Esophagus mucosa (tissue), 1 donor: ENCODE results near the gene SH2B2. TPM values are rescaled to one million over a fixed set of nuclear protein-coding genes. Genes with fewer than 3 reads are reported as not detected.

ENCODE experiments used
- ATAC-seq: fragments of 200-7000 bp; cut with Tn5 transposase; one replicate; pipeline ENCODE4 v1.9.1; 2020
- total RNA-seq: library from RNA; stranded (reverse); gene quantifications from one replicate; pipeline ENCODE4 v1.2.4, GENCODE V29; 2023
- donor health status: DM: yes; HTN: yes; CAD: no.

SH2B2 gene
- total RNA-seq, 1 donor from 2014 or later = 1.1 TPM

DNA sequence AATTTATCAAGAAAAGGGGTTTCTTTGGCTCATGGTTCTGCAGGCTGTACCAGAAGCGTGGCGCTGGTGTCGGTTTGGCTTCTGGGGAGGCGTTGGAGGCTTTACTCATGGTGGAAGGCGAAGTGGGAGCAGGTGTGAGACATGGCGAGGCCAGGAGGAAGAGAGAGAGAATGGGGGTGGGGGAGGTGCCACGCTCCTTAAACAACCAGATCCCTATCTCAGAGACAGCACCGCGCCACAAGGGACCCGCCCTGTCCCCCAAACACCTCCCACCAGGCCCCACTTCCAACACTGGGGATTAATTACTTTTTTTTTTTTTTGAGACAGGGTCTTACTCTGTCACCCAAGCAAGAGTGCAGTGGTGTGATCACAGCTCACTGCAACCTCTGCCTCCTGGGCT is 18.0 kb upstream of the SH2B2 start:
- no peak for ATAC-seq

DNA sequence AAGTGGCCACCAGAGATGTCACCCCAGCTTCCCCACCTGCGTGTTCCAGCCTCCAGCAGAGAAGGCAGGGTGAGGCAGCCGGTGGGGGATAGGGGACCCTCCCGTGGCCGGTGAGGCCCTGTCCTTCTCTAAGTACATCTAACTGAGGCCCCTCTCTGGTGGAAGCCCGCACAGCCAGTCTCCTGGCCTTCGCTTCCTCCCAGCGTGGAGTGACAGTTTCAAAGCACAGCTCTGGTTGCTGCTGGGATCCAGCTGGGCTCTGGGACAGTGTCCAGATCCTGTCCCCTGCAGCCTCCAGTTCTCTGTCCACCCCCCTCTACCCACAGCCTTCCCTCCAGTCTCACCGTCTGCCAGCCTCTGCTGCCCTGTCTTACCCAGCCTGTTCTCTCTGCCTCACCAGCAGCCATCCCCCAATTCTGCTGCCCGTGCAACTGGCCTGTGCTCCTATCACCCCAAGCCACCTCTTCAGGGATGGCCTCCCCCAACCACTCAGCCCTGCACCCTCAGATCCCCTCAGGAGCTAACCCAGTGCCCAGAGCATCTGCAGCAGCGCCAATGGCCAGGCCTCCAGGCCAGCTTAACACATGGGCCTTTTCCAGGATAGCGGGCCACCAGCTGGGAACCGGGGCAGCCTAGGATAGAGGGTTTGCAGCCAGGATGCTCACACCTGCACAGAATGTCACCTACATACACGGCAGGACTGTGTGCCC is 16.3 kb upstream of the SH2B2 start:
- ATAC-seq = no peak

DNA sequence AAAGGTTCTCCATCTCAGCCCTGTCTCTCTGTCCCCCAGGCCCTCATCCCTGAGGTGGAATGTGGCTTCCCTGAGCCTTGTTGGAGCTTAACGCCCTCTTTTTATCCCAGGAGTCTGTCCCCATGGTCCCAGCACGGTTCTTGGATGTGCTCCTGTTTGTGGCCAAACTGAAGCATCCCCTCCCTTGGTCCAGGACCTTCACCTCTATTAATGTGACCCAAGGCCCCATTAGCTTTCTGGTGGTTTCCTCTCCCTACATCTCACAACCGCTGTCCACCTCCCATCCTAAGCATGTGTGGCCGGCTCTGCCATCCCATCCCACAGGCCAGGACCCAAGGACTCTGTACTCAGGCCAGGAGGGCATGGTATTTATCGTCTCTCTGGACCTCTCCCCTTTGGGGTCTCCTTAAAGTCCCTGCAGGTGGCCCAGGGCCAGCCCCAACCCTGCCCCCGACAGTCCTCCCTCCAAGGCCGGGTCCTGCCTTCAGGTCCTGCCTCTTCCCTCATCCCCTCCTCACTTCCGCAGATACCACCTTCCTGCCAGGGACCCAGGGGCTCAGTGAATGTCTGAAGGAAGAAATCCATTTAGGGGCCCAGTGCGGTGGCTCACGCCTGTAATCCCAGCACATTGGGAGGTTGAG is 15.4 kb upstream of the SH2B2 start:
- ATAC-seq = no peak

DNA sequence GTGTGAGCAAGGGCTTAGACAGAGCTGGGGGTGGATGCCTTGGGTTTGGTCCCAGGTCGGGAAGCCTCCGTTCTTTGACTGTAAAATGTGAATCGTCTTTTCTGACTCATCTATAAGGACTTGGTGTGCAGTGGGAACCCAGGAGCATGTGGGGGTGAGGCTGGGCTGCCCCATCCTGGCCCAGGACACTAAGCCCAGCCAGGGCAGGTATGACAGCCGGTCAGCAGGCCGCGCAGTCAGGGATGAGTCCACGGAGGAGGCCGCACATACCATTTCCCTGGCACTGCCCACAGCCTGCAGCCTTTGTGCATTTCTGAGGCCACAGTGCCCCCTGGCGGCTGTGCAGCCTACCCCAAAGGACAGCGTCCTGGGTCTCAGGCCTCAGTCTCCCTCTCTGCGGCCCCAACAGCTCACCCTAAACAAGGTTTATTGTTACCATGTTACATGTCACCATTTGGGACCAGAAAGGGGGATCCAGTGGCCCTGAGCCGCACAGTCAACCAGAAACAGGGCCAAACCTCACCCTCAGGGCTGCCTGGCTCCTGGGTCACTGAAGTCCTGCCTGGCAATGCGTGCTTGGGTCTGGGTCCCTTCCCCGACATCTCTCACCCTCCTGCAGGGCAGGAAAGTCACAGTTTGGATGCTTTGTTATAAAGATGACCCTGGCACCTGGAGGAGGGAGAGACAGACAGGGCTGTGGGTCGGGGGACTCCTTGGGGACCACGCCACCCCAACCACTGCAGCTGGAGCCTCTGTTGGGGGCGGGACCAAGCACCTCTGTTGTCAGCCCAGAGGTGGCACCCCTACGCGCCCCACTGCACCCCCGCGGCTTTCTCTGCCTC is 14.4 kb upstream of the SH2B2 start:
- ATAC-seq = peak; percentile 78

DNA sequence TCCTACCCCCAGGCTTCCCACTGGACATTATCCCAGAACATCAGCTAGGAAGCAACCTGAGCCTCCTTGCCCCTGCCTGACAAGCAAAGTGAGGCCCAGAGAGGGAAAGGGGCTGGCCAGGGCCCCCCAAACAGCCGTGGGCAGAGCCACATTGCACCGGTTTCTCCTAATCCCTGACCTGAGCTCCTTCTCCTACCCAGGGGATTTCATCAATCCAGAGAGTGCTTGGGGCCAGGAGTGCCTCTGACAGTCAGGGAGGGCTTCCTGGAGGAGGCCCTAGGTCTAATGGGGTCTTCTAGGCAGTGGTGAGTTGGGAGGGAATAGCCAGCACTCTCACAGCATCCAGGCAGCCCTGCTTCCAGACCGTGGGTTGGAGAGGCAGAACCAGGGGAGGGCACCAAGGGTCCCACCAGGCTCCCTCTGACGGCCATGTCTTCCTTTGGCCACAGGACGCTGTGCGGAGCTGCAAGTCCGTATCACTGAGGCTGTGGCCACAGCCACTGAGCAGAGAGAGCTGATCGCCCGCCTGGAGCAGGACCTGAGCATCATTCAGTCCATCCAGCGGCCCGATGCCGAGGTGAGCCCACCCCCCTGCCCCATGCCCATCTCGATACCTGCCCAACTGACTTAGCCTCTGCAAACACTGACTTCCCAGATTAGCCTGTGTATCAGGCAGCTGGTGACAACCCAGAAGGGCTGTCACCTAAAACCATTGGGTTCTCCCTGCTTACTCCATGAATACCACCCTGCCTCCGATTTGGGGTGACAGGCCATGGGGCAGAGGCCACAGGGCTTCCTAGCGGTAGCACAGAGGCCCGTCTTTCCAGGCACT is 13.5 kb upstream of the SH2B2 start:
- no peak for ATAC-seq

DNA sequence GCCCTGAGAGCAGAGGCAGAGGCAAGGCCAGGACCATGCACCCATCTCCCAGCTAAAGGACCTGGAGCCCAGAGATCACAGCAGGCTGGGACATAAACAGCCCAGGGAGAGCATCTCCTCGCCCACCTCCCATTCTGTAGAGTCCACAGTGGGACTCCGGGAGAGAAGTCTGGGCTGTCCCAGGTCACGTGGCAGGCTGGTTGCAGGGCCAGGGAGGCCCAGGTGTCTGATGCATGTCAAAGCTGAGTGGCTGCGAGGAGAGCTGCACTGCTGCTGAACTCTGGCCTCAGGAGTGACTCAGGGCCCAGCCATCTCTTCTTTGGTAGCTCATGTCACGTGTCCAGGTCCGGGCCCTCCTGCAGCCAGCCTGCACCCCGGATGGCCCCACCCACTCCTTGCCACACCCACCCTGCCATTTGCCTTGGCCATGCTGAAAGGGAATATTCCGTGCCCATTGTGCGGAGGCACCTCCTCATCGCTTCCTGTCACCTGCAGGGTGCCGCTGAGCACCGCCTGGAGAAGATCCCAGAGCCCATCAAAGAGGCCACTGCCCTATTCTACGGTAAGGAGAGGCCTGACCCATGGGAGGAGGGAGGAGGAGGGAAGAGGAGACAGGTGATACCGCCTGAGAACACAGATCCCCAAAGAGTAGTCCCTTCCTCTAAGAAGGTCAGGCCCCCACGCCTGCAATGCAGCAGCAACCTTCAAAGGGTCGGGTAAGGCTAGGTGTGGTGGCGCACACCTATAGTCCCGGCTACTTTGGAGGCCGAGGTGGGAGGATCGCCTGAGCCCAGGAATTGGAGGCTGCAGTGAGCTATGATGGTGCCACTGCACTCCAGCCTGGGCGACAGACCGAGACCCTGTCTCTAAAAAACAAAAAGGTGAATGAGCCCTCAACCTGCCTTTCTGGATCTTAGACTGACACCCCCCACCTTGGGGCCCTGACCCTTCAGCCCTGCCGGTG is 12.6 kb upstream of the SH2B2 start:
- ATAC-seq = peak; percentile 83

DNA sequence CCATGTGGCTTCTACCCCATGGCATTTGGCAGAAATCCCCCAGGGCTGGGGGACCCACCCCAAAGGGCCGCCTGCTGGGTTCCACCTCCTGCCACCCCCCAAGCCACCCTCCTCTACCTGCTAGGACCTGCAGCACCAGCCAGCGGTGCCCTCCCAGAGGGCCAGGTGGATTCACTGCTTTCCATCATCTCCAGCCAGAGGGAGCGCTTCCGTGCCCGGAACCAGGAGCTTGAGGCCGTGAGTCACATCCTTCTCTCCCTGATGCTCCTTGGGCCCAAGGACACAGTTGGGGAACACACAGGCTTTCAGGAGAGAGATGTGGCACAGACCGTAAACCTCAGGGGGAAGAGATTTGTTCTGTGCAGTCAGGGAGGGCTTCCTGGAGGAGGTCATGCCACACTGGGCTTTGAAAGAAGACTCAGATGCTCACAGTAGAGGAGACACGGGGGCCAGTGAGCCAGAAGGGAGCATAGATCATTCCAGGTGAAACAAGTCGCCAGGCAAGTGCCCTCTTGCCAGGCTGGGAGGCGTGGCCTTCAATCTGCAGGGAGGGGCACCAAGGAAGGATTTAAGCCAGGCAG is 11.5 kb upstream of the SH2B2 start:
- ATAC-seq = no peak

DNA sequence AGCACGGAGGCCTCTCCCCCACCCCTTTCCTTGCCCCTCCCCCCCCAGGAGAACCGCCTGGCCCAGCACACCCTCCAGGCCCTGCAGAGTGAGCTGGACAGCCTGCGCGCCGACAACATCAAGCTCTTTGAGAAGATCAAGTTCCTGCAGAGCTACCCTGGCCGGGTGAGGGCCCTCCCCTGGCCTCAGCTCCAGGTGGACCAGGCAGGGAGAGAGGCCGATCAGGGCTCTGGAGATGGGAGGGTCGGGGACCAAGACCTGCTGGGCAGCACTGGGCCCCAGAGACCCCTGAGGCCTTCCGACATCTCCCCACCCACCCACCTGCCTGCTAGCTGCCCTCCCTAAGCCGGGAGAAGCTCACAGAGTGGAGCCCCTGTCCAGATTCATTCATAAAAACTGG is 8.8 kb upstream of the SH2B2 start:
- ATAC-seq = no peak

DNA sequence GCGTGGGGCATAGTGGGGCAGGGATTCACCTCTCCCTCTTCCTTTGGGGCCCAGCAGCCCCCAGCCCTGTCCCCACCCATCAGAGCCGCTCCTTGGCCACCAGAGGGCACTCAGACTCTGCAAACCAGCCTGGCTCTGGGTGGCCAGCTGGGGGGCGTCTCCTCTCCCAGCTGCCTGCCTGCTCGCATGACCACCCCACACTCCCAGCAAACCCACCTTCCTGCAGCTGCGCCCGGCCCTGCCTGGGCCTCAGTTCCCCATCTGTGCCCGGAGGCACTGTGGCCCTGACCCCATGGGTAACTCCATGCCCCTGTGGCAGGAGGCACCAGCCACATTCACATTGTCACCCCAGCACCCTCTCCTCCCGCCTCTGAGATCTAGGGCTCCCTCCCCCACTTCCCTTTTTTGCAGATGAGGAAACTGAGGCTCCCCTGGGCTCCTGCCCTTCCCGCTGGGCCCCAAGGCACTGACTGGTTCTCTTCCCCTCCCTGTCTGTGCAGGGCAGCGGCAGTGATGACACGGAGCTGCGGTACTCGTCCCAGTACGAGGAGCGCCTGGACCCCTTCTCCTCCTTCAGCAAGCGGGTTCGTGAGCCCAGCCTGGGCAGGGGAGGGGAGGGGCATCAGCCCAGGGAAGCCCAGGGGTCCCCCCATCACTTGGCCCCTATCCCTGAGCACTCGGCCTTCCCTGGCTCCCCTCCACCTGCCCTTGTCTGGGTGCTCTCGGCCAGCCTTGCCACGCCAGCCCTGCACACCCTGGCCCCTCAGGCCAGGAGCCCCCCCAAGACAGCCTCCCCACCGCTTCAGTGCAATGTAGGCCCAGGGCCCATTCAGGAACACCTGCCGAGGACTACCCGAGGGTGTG is 6.9 kb upstream of the SH2B2 start:
- peak; percentile 59 for ATAC-seq

DNA sequence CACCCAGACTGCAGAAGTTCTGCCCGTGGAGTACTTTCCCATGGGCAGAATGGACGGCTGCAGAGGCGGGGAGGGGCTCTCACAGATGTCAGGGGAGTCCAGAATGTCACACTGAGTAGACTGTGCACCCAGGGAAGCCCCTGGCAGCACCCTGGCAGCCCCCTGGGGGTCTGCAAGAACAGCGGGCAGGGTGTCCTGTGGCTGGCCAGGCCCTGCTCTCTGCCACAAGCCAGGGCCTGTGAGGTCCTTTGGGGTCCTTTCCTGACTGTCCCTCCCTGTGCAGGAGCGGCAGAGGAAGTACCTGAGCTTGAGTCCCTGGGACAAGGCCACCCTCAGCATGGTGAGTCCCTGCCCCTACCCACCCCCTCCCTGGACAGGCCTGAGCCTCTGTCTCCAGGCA is 6.1 kb upstream of the SH2B2 start:
- no peak for ATAC-seq

DNA sequence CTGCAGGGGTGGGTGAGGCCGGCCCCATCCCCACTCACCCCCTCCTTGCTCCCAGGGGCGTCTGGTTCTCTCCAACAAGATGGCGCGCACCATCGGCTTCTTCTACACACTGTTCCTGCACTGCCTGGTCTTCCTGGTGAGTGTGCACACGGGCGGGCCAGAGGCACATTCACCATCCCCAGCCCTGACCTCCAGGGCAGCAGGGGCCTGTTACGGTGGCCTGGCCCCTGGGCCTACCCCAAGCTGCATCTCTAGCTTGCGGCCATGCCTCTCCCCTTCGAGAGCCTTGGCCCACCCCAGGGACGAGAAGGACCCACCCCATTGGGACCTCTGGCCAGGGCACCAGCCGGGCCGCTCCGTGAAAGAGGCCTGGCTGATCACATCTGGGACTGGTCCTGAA is 4.9 kb upstream of the SH2B2 start:
- ATAC-seq = no peak

DNA sequence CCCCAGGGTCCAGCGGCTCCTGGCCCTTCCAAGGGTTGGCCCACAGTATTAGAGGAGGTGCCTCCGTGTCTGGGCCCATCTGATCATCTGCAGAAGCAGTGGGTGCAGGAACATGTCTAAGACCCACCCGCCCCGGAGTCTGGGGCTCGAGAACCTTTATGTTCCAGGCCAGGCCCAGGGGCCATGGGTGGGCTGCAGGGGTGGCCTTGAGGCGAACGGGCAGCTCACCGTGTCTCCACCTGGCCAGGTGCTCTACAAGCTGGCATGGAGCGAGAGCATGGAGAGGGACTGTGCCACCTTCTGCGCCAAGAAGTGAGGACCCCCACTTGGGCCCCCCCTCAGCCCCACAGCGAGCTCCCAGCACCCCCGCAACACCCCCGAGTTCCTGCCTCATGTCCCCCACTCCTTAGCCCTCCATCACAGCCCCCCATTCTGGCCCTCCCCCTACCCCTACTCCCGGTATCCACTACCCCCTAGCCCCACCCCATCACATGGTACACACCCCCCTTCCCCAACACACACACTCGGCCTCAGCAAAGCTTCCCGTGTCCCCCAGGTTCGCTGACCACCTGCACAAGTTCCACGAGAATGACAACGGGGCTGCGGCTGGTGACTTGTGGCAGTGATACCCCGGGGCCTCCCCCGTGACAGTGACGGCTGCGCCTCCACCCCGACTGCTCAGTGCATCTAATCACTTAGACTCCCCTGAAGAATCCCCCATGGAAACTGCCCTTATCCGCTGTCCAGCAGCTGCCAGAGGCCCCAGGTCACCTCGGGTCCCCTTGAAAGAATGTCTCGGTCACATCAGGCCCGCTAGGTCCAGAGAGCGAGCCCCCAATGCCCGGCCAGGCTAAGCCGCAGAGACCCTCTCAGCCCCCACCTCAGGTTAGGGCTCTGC is 4.0 kb upstream of the SH2B2 start:
- no peak for ATAC-seq

DNA sequence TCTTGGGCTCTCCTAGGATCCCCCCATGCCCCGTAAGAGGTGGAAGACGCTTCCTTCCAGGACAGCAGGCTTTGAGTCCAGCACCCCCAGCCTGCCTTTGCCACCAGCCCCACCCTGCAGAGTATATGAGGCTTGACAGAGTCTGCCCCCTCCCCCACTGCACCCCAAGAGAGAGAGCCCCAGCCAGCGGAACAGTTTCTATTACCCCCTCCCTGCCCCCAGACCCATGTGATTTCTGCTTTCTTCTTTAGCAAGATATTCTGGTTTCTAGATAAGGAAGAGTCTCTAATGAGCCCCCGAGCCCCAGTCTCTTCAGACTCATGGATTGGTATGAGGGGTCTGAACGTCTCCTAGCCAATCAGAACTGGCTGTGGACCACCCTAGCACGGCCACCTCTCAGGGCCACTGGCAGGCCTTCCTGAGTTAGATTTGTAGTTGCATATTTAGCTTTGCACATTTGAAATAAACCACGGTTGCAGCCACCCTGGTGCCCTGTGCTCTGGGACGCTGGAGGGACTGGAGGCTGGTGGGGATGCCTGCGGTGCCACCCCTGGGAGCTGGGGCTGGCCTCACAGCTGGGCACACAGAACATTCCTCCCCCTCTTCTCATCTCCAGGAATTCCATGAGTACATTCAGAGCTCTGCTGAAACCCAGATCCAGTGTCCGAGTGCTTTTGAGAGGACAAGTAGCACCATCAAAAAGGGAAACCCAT is 3.0 kb upstream of the SH2B2 start:
- ATAC-seq = no peak

DNA sequence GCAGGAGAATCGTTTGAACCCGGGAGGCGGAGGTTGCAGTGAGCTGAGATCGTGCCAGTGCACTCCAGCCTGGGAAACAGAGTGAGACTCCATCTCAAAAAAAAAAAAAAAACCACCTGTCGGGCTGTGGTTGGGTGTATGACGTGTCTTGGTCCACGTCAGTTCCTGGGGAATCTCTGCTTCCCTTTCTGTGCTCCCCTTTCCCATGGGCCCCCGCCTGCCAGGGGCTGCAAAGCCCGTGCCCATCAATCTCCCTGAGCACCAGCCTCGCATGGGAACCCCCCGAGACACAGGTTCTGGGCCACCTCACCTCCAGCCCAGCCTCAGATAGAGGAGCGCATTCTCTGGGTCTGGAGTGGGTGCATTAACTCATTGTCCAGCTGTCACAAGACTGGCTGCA is 2.3 kb upstream of the SH2B2 start:
- ATAC-seq = no peak

DNA sequence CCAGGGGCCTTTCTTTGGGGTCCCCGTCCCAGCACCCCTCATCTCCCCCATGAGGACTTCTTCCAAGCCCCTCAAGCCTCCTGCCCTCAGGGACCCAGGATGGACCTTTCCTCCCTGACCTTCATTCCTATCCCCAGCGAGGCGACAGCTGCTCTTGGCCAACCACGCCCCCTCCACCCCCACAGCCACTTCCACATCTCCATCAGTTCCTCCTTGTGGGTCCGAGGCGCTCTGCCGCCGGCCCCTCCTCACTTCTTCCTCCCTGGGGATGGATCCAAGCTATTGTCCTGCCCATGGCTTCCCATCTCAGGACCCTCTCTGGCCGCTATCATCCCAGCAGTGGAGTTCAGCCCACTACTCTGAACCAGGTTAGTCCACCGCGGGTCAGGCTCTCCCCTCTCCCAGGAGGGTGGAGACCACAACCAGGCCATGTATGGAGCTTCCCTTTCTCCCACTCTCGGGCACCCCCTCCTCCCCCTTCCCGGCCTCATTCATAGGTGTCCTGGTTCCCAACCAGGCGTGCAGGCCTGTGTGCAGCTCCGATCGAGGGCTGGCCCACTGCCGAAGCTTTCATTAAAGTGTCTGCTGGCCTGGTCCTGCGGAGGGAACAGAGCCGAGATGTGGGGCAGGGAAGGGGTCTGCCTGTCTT is 1.7 kb upstream of the SH2B2 start:
- ATAC-seq = no peak

DNA sequence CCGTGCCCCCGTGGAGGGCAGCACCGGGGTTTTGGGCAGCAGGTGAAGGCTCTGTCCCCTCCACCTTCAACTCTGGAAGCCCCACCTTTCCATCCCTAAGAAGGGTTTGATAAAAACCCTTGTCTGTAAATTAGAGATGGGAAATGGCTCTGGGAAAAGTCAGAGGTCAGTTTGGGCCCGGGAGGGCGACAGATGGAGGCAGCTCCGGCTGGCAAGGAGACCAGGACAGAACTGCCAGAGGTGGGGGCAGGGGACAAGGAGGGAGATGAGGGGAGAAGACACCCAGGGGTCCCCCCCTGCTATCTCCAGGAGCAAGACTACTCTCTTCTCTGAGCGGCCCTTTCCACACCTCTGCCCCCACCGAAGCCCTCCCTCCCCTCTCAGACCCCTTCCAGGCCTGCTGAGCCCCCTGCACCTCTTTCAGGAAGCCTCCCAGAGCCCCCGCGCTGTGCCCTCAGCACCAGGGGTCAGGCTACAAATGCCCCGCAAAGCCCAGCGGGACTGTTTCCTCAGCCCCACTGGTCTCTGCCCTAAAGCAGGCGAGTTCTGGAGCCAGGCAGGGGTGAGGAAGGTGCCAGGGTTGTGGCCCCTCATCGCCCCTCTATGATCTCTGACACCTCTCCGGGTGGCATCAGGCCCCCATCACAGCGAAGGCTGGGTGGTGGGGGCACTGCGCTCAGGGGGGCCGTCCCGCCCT is 980 bp upstream of the SH2B2 start:
- ATAC-seq = no peak
